CD14-positive monocyte (primary cell): ENCODE data around the gene PTPRD. TPM values are rescaled to one million over a fixed set of nuclear protein-coding genes. Genes with fewer than 3 reads are reported as not detected.

Source experiments
- DNase-seq, 3 donors: peaks; one replicate each; pipeline ENCODE4 v3.0.0-alpha.2; 2011 to 2022
- H2AFZ ChIP-seq: 2 replicates; pipeline ENCODE4 v1.6.0; 2012; ENCODE audit warnings: mild to moderate bottlenecking, low read depth, low read length, inconsistent platforms; ENCODE audit not compliant: insufficient read depth, poor library complexity, severe bottlenecking
- H3K27ac ChIP-seq, 2 donors: 1 replicate in 1 of 2; 2 replicates in 1 of 2; pipeline ENCODE4 v1.5.1; 2012 to 2013; ENCODE audit warnings: low read length in 2 of 2, control low read depth in 1 of 2, inconsistent platforms in 1 of 2, low read depth in 1 of 2, mild to moderate bottlenecking in 1 of 2
- H3K27me3 ChIP-seq, 2 donors: one replicate each; pipeline versions ENCODE4 v1.6.0 to v1.6.1; 2011 to 2013; ENCODE audit warnings: low read length in 2 of 2; ENCODE audit not compliant: control insufficient read depth in 2 of 2, insufficient read depth in 2 of 2
- H3K36me3 ChIP-seq, 2 donors: replicated peaks in 1 of 2; 1 replicate in 1 of 2; 2 replicates in 1 of 2; pipeline versions ENCODE4 v1.5.1 to v1.6.1; 2012 to 2013; ENCODE audit warnings: low read length in 2 of 2, control low read depth in 1 of 2, inconsistent platforms in 1 of 2, mild to moderate bottlenecking in 1 of 2; ENCODE audit not compliant: insufficient read depth in 2 of 2, control insufficient read depth in 1 of 2
- H3K4me1 ChIP-seq, 2 donors: 1 replicate in 1 of 2; 2 replicates in 1 of 2; pipeline versions ENCODE4 v1.5.1 to v1.6.1; 2012 to 2013; ENCODE audit warnings: low read length in 2 of 2, control low read depth in 1 of 2, inconsistent platforms in 1 of 2, mild to moderate bottlenecking in 1 of 2, moderate library complexity in 1 of 2; ENCODE audit not compliant: insufficient read depth in 2 of 2, control insufficient read depth in 1 of 2
- H3K4me2 ChIP-seq: replicated peaks from 2 replicates; pipeline ENCODE3; 2012; ENCODE audit warnings: low read length, moderate library complexity, mild to moderate bottlenecking; ENCODE audit not compliant: poor library complexity, severe bottlenecking; ENCODE audit errors: extremely low read depth
- H3K4me3 ChIP-seq, 3 experiments: fragments of 200-600 bp in 1 of 3; sonication (generic) in 1 of 3; replicated peaks in 1 of 3; 1 replicate in 2 of 3; 2 replicates in 1 of 3; pipeline ENCODE4 v1.5.1; 2011 to 2013; ENCODE audit warnings: low read length in 3 of 3, mild to moderate bottlenecking in 3 of 3, control low read depth in 2 of 3, low read depth in 2 of 3, inconsistent platforms in 1 of 3, moderate library complexity in 1 of 3
- H3K79me2 ChIP-seq: 2 replicates; pipeline ENCODE4 v1.6.0; 2012; ENCODE audit warnings: mild to moderate bottlenecking, control low read depth, inconsistent platforms, low read length, moderate library complexity; ENCODE audit not compliant: insufficient read depth
- H3K9ac ChIP-seq: 2 replicates; pipeline ENCODE4 v1.6.0; 2017; ENCODE audit warnings: low read length, mild to moderate bottlenecking; ENCODE audit not compliant: insufficient read depth, poor library complexity, severe bottlenecking
- H3K9me3 ChIP-seq, 2 donors: replicated peaks in 1 of 2; 1 replicate in 1 of 2; 2 replicates in 1 of 2; pipeline versions ENCODE4 v1.5.1 to v1.6.1; 2012 to 2013; ENCODE audit warnings: low read length in 2 of 2, control low read depth in 1 of 2; ENCODE audit not compliant: control insufficient read depth in 1 of 2, insufficient read depth in 1 of 2
- H4K20me1 ChIP-seq: 2 replicates; pipeline ENCODE4 v1.6.0; 2012; ENCODE audit warnings: mild to moderate bottlenecking, low read length, control low read depth, moderate library complexity; ENCODE audit not compliant: insufficient read depth
- H3K27ac Mint-ChIP-seq, 7 donors: one replicate each; pipeline ENCODE4 v1.8.0; 2020; ENCODE audit warnings: mild to moderate bottlenecking in 7 of 7, mixed read lengths in 7 of 7, moderate library complexity in 6 of 7, inconsistent platforms in 2 of 7
- H3K27me3 Mint-ChIP-seq, 3 donors: one replicate each; pipeline ENCODE4 v1.8.0; 2021 to 2022; ENCODE audit warnings: low read depth in 3 of 3, mild to moderate bottlenecking in 3 of 3, mixed read lengths in 3 of 3, moderate library complexity in 3 of 3, inconsistent platforms in 1 of 3
- H3K36me3 Mint-ChIP-seq, 2 donors: one replicate each; pipeline ENCODE4 v1.8.0; 2020; ENCODE audit warnings: mixed read lengths in 2 of 2, inconsistent platforms in 1 of 2, mild to moderate bottlenecking in 1 of 2
- H3K4me1 Mint-ChIP-seq: one replicate; pipeline ENCODE4 v1.8.0; 2020; ENCODE audit warnings: mild to moderate bottlenecking, mixed read lengths
- H3K4me3 Mint-ChIP-seq, 2 donors: one replicate each; pipeline ENCODE4 v1.8.0; 2020; ENCODE audit warnings: mild to moderate bottlenecking in 2 of 2, mixed read lengths in 2 of 2, moderate library complexity in 1 of 2
- H3K9me3 Mint-ChIP-seq, 7 donors: one replicate each; pipeline ENCODE4 v1.8.0; 2020 to 2022; ENCODE audit warnings: mixed read lengths in 7 of 7, mild to moderate bottlenecking in 6 of 7, moderate library complexity in 6 of 7, inconsistent platforms in 2 of 7
- WGBS: methylation state at CpG from one replicate; pipeline ENCODE4 v1.1.5; 2013; ENCODE audit warnings: missing lambda C conversion rate; ENCODE audit not compliant: insufficient coverage; 5-methylcytosine and 5-hydroxymethylcytosine counted together
- intact Hi-C, 2 donors: fragments of 100-400 bp; cut with micrococcal nuclease; formaldehyde crosslinking; loops; one replicate each; pipeline versions ENCODE4 v1.15.0 to v1.15.1; 2023
- polyA plus RNA-seq, 3 donors: library from polyadenylated mRNA; depleted of rRNA in 1 of 3; unstranded in 2 of 3; stranded (reverse) in 1 of 3; fragments of 300-500 nt in 2 of 3; fragments of >200 nt in 1 of 3; fragmentation: Illumina TruSeq in 2 of 3; gene quantifications; 1 replicate in 2 of 3; 2 replicates in 1 of 3; pipeline ENCODE4 v1.2.3, GENCODE V29; 2012 to 2021
- TF ChIP-seq, protein P1 (sequence below): fragments of 200-600 bp; IDR thresholded peaks from one replicate; pipeline ENCODE4 v1.8.0; 2022; ENCODE audit warnings: antibody characterized with exemption, mild to moderate bottlenecking

The PTPRD gene
- polyA plus RNA-seq, 3 donors = not detected

DNA sequence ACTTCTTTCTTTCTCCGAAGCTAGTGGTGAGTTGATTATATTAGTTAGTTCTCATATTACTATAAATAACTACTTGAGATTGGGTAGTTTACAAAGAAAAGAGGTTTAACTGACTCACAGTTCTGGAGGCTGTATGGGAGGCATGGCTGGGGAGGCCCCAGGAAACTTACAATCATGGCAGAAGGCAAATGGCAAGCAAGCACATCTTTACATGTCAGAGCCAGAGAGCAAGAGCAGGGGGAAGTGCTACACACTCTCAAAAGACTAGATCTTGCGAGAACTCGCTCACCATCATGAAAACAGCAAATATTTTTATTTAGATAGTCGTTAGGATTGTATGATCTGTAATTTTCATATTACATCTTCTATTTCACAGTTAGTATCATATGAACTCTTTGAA is 711.2 kb downstream of the PTPRD start:
- no peak overlapping the region for H3K27ac Mint-ChIP-seq
- peaks cover 0 to 2% (median 0%) of the 10 kb centered on the region in 3 donors for H3K27me3 Mint-ChIP-seq
- H3K4me1 ChIP-seq = no peaks in the 10 kb centered on the region
- H3K79me2 ChIP-seq = no peaks in the 10 kb centered on the region
- TF ChIP-seq, protein P1, sequence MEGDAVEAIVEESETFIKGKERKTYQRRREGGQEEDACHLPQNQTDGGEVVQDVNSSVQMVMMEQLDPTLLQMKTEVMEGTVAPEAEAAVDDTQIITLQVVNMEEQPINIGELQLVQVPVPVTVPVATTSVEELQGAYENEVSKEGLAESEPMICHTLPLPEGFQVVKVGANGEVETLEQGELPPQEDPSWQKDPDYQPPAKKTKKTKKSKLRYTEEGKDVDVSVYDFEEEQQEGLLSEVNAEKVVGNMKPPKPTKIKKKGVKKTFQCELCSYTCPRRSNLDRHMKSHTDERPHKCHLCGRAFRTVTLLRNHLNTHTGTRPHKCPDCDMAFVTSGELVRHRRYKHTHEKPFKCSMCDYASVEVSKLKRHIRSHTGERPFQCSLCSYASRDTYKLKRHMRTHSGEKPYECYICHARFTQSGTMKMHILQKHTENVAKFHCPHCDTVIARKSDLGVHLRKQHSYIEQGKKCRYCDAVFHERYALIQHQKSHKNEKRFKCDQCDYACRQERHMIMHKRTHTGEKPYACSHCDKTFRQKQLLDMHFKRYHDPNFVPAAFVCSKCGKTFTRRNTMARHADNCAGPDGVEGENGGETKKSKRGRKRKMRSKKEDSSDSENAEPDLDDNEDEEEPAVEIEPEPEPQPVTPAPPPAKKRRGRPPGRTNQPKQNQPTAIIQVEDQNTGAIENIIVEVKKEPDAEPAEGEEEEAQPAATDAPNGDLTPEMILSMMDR = no peak
- intact Hi-C loops = no loop called here
- H4K20me1 ChIP-seq = no peaks in the 10 kb centered on the region
- no peaks in the 10 kb centered on the region for H3K36me3 Mint-ChIP-seq
- WGBS = no CpG with 5 or more reads among the region's 4 CpGs
- DNase-seq = no peak
- no peak overlapping the region for H3K27ac ChIP-seq
- no peak overlapping the region for H3K4me3 Mint-ChIP-seq
- peaks cover 0 to 3% (median 0%) of the 10 kb centered on the region in 7 donors for H3K9me3 Mint-ChIP-seq
- H3K9me3 ChIP-seq = no peaks in the 10 kb centered on the region
- no peak overlapping the region for H3K4me3 ChIP-seq
- no peak overlapping the region for H2AFZ ChIP-seq
- H3K4me2 ChIP-seq = no peak overlapping the region
- H3K36me3 ChIP-seq = no peaks in the 10 kb centered on the region
- H3K4me1 Mint-ChIP-seq = peaks cover 3% of the 10 kb centered on the region
- H3K27me3 ChIP-seq = no peaks in the 10 kb centered on the region
- no peak overlapping the region for H3K9ac ChIP-seq

DNA sequence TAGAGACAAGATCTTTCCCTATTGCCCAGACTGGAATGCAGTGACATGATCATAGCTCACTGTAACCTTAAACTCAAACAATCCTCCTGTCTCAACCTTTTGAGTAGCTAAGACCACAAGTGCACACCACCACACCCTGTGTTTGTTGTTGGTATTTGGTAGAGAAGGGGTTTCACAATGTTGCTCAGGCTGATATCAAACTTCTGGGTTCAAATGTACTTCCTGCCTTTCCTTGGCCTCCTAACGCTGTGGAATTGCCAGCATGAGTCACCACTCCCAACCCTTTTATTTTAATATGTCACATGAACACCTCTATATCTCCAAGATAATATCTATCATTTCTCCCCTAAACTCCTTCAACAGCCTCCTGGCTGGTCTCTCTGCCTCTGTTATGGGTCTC is 719.0 kb downstream of the PTPRD start:
- Mint-ChIP-seq H3K27ac (no peak overlapping the region), H3K36me3 (no peaks in the 10 kb centered on the region), H3K4me1 (no peaks in the 10 kb centered on the region), H3K27me3 (peaks cover 0 to 2% (median 0%) of the 10 kb centered on the region in 3 donors), H3K9me3 (peaks cover 0 to 6% (median 4%) of the 10 kb centered on the region in 7 donors), H3K4me3 (no peak overlapping the region)
- intact Hi-C loops = no loop called here
- Histone ChIP-seq H3K9ac (no peak overlapping the region), H3K4me3 (no peak overlapping the region), H3K27me3 (no peaks in the 10 kb centered on the region), H3K27ac (no peak overlapping the region), H2AFZ (no peak overlapping the region), H3K4me1 (no peaks in the 10 kb centered on the region), H3K9me3 (peaks cover 0 to 2% of the 10 kb centered on the region in 2 donors), H3K4me2 (no peak overlapping the region), H3K36me3 (no peaks in the 10 kb centered on the region), H3K79me2 (no peaks in the 10 kb centered on the region), H4K20me1 (no peaks in the 10 kb centered on the region)
- no peak for DNase-seq
- WGBS = 60% methylated on average over 1 of the region's 1 CpG
- TF ChIP-seq, protein P1 = no peak
